Epithelial cell of esophagus (primary cell): ENCODE measurements around the gene ZFP62.
"Not testable (repeated sequence)": the region's sequence is repeated elsewhere in the genome, so short reads cannot be mapped to it uniquely, and the experiment has no call there.

Source experiments
- DNase-seq: peaks from one replicate; pipeline ENCODE4 v3.0.0; 2010; ENCODE audit warnings: low read depth
- H3K4me3 ChIP-seq: 2 replicates; pipeline ENCODE4 v1.5.1; 2011; ENCODE audit warnings: mild to moderate bottlenecking, low read length, control low read depth
- CTCF ChIP-seq: IDR thresholded peaks from 2 replicates; pipeline ENCODE4 v1.5.1; 2011; ENCODE audit warnings: low read depth, mild to moderate bottlenecking, low read length, control low read depth, inconsistent platforms; ENCODE audit not compliant: insufficient read depth; ENCODE audit errors: missing control alignments

The ZFP62 gene

GRCh38 chr5:180901319-180902009, 40.4 kb upstream of the ZFP62 start:
- no peak for DNase-seq
- H3K4me3 ChIP-seq = no peak overlapping the region
- no peak for TF ChIP-seq CTCF

- no peak overlapping the region for H3K4me3 ChIP-seq
- DNase-seq = no peak
- no peak for TF ChIP-seq CTCF
These were observed 39.1 kb upstream of the ZFP62 start for GRCh38 chr5:180900178-180900577.

- H3K4me3 ChIP-seq = no peak within 1 kb of the TSS
- TF ChIP-seq CTCF = no peak
- DNase-seq = peak; percentile 51
These were observed 37.7 kb upstream of the ZFP62 start, which contains the start of gene BTNL8 for GRCh38 chr5:180898621-180899246. Gene BTNL8, plus strand, starts transcription at chr5:180899159. Its CDS starts 152 bp downstream, at chr5:180899311.

GRCh38 chr5:180895330-180895729, 34.3 kb upstream of the ZFP62 start:
- DNase-seq = not testable (repeated sequence)

GRCh38 chr5:180889381-180889780, 28.3 kb upstream of the ZFP62 start:
- TF ChIP-seq CTCF = no peak
- DNase-seq = no peak
- no peak overlapping the region for H3K4me3 ChIP-seq

More at GRCh38 chr5:180895330-180895729, 34.3 kb upstream of the ZFP62 start:
- H3K4me3 ChIP-seq = not testable (repeated sequence)

- peak; percentile 67 for DNase-seq
- H3K4me3 ChIP-seq = not testable (repeated sequence)
These were observed 24.9 kb upstream of the ZFP62 start for GRCh38 chr5:180885845-180886529.

- no peak overlapping the region for H3K4me3 ChIP-seq
- no peak for DNase-seq
- no peak for TF ChIP-seq CTCF
These were observed 14.9 kb upstream of the ZFP62 start for GRCh38 chr5:180875860-180876426.
